Kidney (tissue), 22 donors: ENCODE measurements around the gene PBLD. TPM values are rescaled to one million over a fixed set of nuclear protein-coding genes. Genes with fewer than 3 reads are reported as not detected.
A peak's percentile ranks its signal among the peaks of the same experiment; 100 is the strongest.

Experiments used
- DNase-seq, 5 donors: peaks; one replicate each; pipeline ENCODE4 v3.0.0-alpha.2; 2013 to 2020
- FAIRE-seq: peaks from 2 replicates; lab custom pipeline; 2012; peaks lifted over from hg19 to GRCh38; lab: Jason Lieb, UNC
- H3K27ac ChIP-seq, 2 donors: one replicate each; pipeline ENCODE4 v1.7.0; 2013; ENCODE audit warnings: low read depth in 2 of 2, low read length in 2 of 2, inconsistent platforms in 1 of 2
- H3K27me3 ChIP-seq: one replicate; pipeline ENCODE4 v1.7.1; 2013; ENCODE audit warnings: low read length, inconsistent platforms; ENCODE audit not compliant: control insufficient read depth, insufficient read depth
- H3K36me3 ChIP-seq, 3 donors: one replicate each; pipeline versions ENCODE4 v1.7.0 to v1.7.1; 2013; ENCODE audit warnings: low read length in 3 of 3, control low read depth in 1 of 3, inconsistent platforms in 1 of 3; ENCODE audit not compliant: insufficient read depth in 3 of 3, control insufficient read depth in 2 of 3
- H3K4me1 ChIP-seq, 3 donors: one replicate each; pipeline versions ENCODE4 v1.7.0 to v1.7.1; 2013; ENCODE audit warnings: low read length in 3 of 3, inconsistent platforms in 1 of 3, low read depth in 1 of 3; ENCODE audit not compliant: control insufficient read depth in 2 of 3, insufficient read depth in 2 of 3
- H3K4me3 ChIP-seq, 3 donors: one replicate each; pipeline versions ENCODE4 v1.7.0 to v1.8.1; 2013; ENCODE audit warnings: low read length in 3 of 3, control low read depth in 1 of 3, inconsistent platforms in 1 of 3
- H3K9ac ChIP-seq, 3 donors: one replicate each; pipeline versions ENCODE4 v1.7.0 to v1.7.1; 2013; ENCODE audit warnings: low read length in 3 of 3, control low read depth in 1 of 3, inconsistent platforms in 1 of 3
- H3K9me3 ChIP-seq, 3 donors: one replicate each; pipeline versions ENCODE4 v1.7.0 to v1.7.1; 2013; ENCODE audit warnings: low read length in 3 of 3, control low read depth in 1 of 3, inconsistent platforms in 1 of 3; ENCODE audit not compliant: control insufficient read depth in 2 of 3, insufficient read depth in 1 of 3
- CTCF ChIP-seq: IDR thresholded peaks from 3 replicates; pipeline ENCODE4 v1.5.1; 2012; ENCODE audit warnings: mild to moderate bottlenecking, moderate library complexity, borderline replicate concordance; ENCODE audit not compliant: insufficient read depth; ENCODE audit errors: extremely low read depth
- intact Hi-C: fragments of 100-400 bp; cut with DNase I; formaldehyde crosslinking; loops from one replicate; pipeline ENCODE4 v1.11.1; 2022
- long read RNA-seq, 10 donors: library from polyadenylated mRNA in 1 of 10; unstranded in 1 of 10; transcript quantifications; one replicate each; pipeline ENCODE4 v2.0.0 and lab custom pipeline, GENCODE V29; 2021 to 2026
- polyA plus RNA-seq: library from polyadenylated mRNA; stranded (reverse); fragments of 350-450 nt; fragmentation: Illumina TruSeq; extraction: RNeasy Lipid Tissue Mini Kit (QIAGEN cat#74804); gene quantifications from one replicate; pipeline ENCODE4 v1.2.3, GENCODE V29; 2014; ENCODE audit warnings: low read depth, low replicate concordance; ENCODE audit not compliant: insufficient read depth
- total RNA-seq: library from RNA; stranded (reverse); fragmentation: NEBNext Ultra II Directional; extraction: Animal tissue kit (Norgen Biotek cat#: 25700); gene quantifications from one replicate; pipeline ENCODE4 v1.2.1, GENCODE V29; 2021
- donor health status: control.
- donor health status: control.
- donor health status: control.
- donor health status: control.
- donor health status: control.
- donor health status: DM: yes; HTN: yes; CAD: no.
- donor health status: Normal renal cell carcinoma (clear cell type).

Gene PBLD
- total RNA-seq (33.5 TPM), polyA plus RNA-seq (104 TPM)
- long read RNA-seq, donor 1, partial matches to known transcripts: 183 of 279 reads
- long read RNA-seq, donor 1, other reads (novel, unspliced or antisense): 96 of 279 reads
- long read RNA-seq, donor 2, partial matches to known transcripts: 136 of 159 reads
- long read RNA-seq, donor 2, other reads (novel, unspliced or antisense): 23 of 159 reads
- long read RNA-seq, donor 3, partial matches to known transcripts: 25 of 26 reads
- long read RNA-seq, donor 3, other reads (novel, unspliced or antisense): 0 of 26 reads
- long read RNA-seq, donor 4, partial matches to known transcripts: 176 of 239 reads
- long read RNA-seq, donor 4, other reads (novel, unspliced or antisense): 63 of 239 reads
- long read RNA-seq, donor 5: 0 reads
- long read RNA-seq, donor 6, partial matches to known transcripts: 5 of 5 reads
- long read RNA-seq, donor 6, other reads (novel, unspliced or antisense): 0 of 5 reads
- long read RNA-seq, donor 7, partial matches to known transcripts: 13 of 17 reads
- long read RNA-seq, donor 7, other reads (novel, unspliced or antisense): 3 of 17 reads
- long read RNA-seq, donor 8, partial matches to known transcripts: 0 of 1 reads
- long read RNA-seq, donor 8, other reads (novel, unspliced or antisense): 0 of 1 reads
- long read RNA-seq, donor 9, partial matches to known transcripts: 0 of 1 reads
- long read RNA-seq, donor 9, other reads (novel, unspliced or antisense): 0 of 1 reads
- long read RNA-seq, donor 10, partial matches to known transcripts: 203 of 329 reads
- long read RNA-seq, donor 10, other reads (novel, unspliced or antisense): 125 of 329 reads

DNA sequence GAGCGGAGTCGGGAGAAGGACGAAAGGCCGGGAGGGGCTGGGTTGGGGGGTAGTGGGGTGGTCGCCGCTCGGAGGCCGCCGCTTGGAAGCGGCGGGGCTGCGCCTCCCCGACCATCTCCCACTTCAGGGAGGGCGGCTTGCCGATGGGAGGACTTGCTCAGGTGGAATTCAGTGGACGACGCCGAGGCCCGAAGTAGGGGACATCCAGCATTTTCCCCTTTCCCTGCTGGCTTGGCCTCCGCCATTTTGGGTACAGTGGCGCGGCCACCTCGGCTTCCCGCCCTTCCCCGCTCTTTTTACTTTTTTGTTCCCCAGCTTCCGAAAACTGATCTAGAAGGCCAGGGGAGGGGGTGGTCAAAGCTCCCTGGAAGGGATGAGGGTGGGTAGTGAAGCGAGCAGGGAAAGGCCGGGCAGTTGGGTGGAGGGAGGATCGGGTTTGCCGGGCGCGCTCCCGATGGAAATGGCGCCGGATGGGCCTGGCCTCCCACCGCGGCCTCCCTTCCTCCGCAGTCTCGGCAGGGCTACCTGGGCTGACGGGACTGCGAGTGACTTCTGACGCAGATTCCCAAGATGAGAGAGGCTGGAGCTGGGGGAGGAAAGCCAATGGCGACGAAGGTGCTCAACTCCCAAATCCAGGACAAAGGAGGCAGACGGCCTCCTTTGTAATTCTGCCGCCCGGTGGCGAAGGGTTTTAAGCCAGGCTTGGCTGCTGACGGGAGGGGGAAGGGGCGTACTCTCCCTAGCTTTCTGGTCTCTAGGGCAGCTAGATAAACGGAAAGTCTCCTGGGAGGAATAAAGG is at the start of gene PBLD:
PBLD (minus strand) TSS at position 670 of the 799 bp plus-strand sequence. CDS start 26,084 bp downstream, outside the sequence.
- peak; percentile 86 to 95 (median 90) for DNase-seq
- peak; percentile 39 for TF ChIP-seq CTCF
- Histone ChIP-seq H3K9ac (peak within 1 kb of the TSS; percentile 94 to 99 (median 98)), H3K36me3 (no peaks in the 10 kb centered on the region), H3K9me3 (no peaks in the 10 kb centered on the region), H3K4me1 (peaks cover 5 to 30% (median 12%) of the 10 kb centered on the region in 3 donors), H3K27ac (peak within 1 kb of the TSS; percentile 99 to 100), H3K27me3 (no peaks in the 10 kb centered on the region), H3K4me3 (peak within 1 kb of the TSS; percentile 95 to 96 (median 95))
- intact Hi-C loops: no loop called here
- FAIRE-seq: no peak

- intact Hi-C loops: no loop called here
- H3K27me3 ChIP-seq: no peaks in the 10 kb centered on the region
Measured at GRCh38 chr10:68371604-68372003, 38.9 kb upstream of the PBLD start.

More at GRCh38 chr10:68371604-68372003, 38.9 kb upstream of the PBLD start:
- DNase-seq: no peak
- Histone ChIP-seq H3K4me3 (no peak overlapping the region), H3K9ac (no peak overlapping the region), H3K27ac (no peak overlapping the region), H3K9me3 (peaks cover 0 to 11% (median 1%) of the 10 kb centered on the region in 3 donors), H3K4me1 (no peaks in the 10 kb centered on the region), H3K36me3 (peaks cover 5 to 9% (median 5%) of the 10 kb centered on the region in 3 donors)
- TF ChIP-seq CTCF: no peak
- FAIRE-seq: no peak
